K562 (cell line): ENCODE results near the gene SSTR5. TPM values are rescaled to one million over a fixed set of nuclear protein-coding genes. Genes with fewer than 3 reads are reported as not detected.

ENCODE experiments used
- ATAC-seq: fragments of 200-7000 bp; cut with Tn5 transposase; 3 replicates; pipeline ENCODE4 v1.9.1; 2020; ENCODE audit warnings: moderate library complexity
- BruUV-seq: library from RNA; stranded (reverse); fragments of 400-500 nt; replicated peaks from 2 replicates; lab custom pipeline; 2021; lab: Mats Ljungman, UMichigan
- CTCF ChIA-PET: fragments of 300-600 bp; formaldehyde crosslinking; extraction: SDS; loops from one replicate; lab custom pipeline; 2021; ENCODE audit warnings: low intra/inter-chr PET ratio; lab: Yijun Ruan, JAX
- POLR2A ChIA-PET: fragments of 300-600, 350-650 bp; sonication (Branson Sonifier 250); formaldehyde crosslinking; extraction: SDS; loops from one replicate; lab custom pipeline; 2021; ENCODE audit warnings: antibody characterized with exemption, inconsistent platforms; lab: Yijun Ruan, JAX
- DNase-seq, 4 experiments: peaks; one replicate each; pipeline versions ENCODE4 v3.0.0 to v3.0.0-alpha.2; 2011 to 2018; ENCODE audit warnings: low spot score in 3 of 4, mixed read lengths in 3 of 4; ENCODE audit errors: extremely low read depth in 1 of 4
- FAIRE-seq: peaks from 2 replicates; lab custom pipeline; 2011; peaks lifted over from hg19 to GRCh38; lab: Jason Lieb, UNC
- H2AFZ ChIP-seq: 2 replicates; pipeline ENCODE4 v1.6.0; 2011; ENCODE audit warnings: low read depth, low read length, control low read depth, inconsistent platforms
- H3K27ac ChIP-seq: fragments of 200-600 bp; 3 replicates; pipeline ENCODE4 v1.8.0; 2011; ENCODE audit warnings: low read depth, mild to moderate bottlenecking, control low read depth, inconsistent platforms, low read length, moderate library complexity, mixed read lengths; ENCODE audit errors: extremely low read depth
- H3K27me3 ChIP-seq, 2 experiments: fragments of 300-600 bp in 1 of 2; 2 replicates in 1 of 2; 3 replicates in 1 of 2; pipeline versions ENCODE4 v1.6.0 to v1.8.0; 2011; ENCODE audit warnings: inconsistent platforms in 2 of 2, low read length in 2 of 2, mild to moderate bottlenecking in 1 of 2, mixed read lengths in 1 of 2, moderate library complexity in 1 of 2; ENCODE audit not compliant: control insufficient read depth in 2 of 2, insufficient read depth in 2 of 2
- H3K36me3 ChIP-seq: fragments of 300-600 bp; 3 replicates; pipeline ENCODE4 v1.8.0; 2011; ENCODE audit warnings: mild to moderate bottlenecking, low read length, inconsistent platforms; ENCODE audit not compliant: control insufficient read depth, insufficient read depth
- H3K4me1 ChIP-seq, 2 experiments: fragments of 200-600 bp in 1 of 2; replicated peaks in 1 of 2; 2 replicates in 1 of 2; 3 replicates in 1 of 2; pipeline versions ENCODE4 v1.5.1 to v1.8.0; 2011; ENCODE audit warnings: inconsistent platforms in 2 of 2, low read length in 2 of 2, mild to moderate bottlenecking in 1 of 2, mixed read lengths in 1 of 2, moderate library complexity in 1 of 2; ENCODE audit not compliant: control insufficient read depth in 2 of 2, insufficient read depth in 2 of 2
- H3K4me2 ChIP-seq: 2 replicates; pipeline ENCODE4 v1.6.1; 2011; ENCODE audit warnings: low read length, control low read depth, inconsistent platforms, mixed read lengths; ENCODE audit not compliant: insufficient read depth
- H3K4me3 ChIP-seq: fragments of 200-600 bp; sonication (generic), shearing (Covaris generic); 2 replicates; pipeline ENCODE4 v1.5.1; 2016; ENCODE audit warnings: control low read depth, inconsistent platforms
- H3K79me2 ChIP-seq: fragments of 200-600 bp; 3 replicates; pipeline ENCODE4 v1.8.0; 2011; ENCODE audit warnings: low read length, inconsistent platforms; ENCODE audit not compliant: control insufficient read depth, insufficient read depth
- H3K9ac ChIP-seq, 2 experiments: 2 replicates each; pipeline versions ENCODE4 v1.6.0 to v1.6.1; 2011; ENCODE audit warnings: low read depth in 2 of 2, low read length in 2 of 2, control low read depth in 1 of 2, inconsistent platforms in 1 of 2, mild to moderate bottlenecking in 1 of 2, mixed read lengths in 1 of 2; ENCODE audit not compliant: insufficient read depth in 1 of 2
- H3K9me1 ChIP-seq: one replicate; pipeline ENCODE4 v1.6.0; 2011; ENCODE audit warnings: inconsistent platforms, mild to moderate bottlenecking, low read length, moderate library complexity; ENCODE audit not compliant: control insufficient read depth, insufficient read depth
- H3K9me3 ChIP-seq: replicated peaks from 2 replicates; pipeline ENCODE4 v1.5.1; 2011; ENCODE audit warnings: low read depth, low read length, inconsistent platforms; ENCODE audit not compliant: control insufficient read depth, insufficient read depth
- H4K20me1 ChIP-seq: replicated peaks from 2 replicates; pipeline ENCODE4 v1.6.1; 2011; ENCODE audit warnings: low read length, inconsistent platforms, mixed read lengths; ENCODE audit not compliant: control insufficient read depth, insufficient read depth
- CREM ChIP-seq: IDR thresholded peaks from 2 replicates; pipeline ENCODE4 v1.6.1; 2014; ENCODE audit warnings: antibody characterized with exemption, low read depth
- GABPB2 ChIP-seq: fragments of 250-450 bp; sonication (Bioruptor Pico); conservative IDR thresholded peaks from 2 replicates; pipeline ENCODE4 v1.5.1; 2021; ENCODE audit warnings: mild to moderate bottlenecking
- HNRNPL ChIP-seq: fragments of 200-400 bp; formaldehyde crosslinking; IDR thresholded peaks from 2 replicates; pipeline ENCODE4 v1.6.1; 2017; ENCODE audit warnings: low read depth, mild to moderate bottlenecking, low read length
- HNRNPLL ChIP-seq: fragments of 200-400 bp; formaldehyde crosslinking; IDR thresholded peaks from 2 replicates; pipeline ENCODE4 v1.6.1; 2017; ENCODE audit warnings: low read length, low read depth, mild to moderate bottlenecking; ENCODE audit not compliant: poor library complexity, severe bottlenecking
- RAD51 ChIP-seq: fragments of 450-650 bp; IDR thresholded peaks from 2 replicates; pipeline ENCODE4 v1.7.1; 2016; ENCODE audit warnings: low read depth, mild to moderate bottlenecking, borderline replicate concordance
- TOE1 ChIP-seq, 2 experiments: fragments of 450-650 bp in 1 of 2; sonication (generic) in 1 of 2; formaldehyde crosslinking in 1 of 2; IDR thresholded peaks; 2 replicates each; pipeline versions ENCODE4 v1.7.1 to v1.8.0; 2016 to 2022; ENCODE audit warnings: borderline replicate concordance in 2 of 2, mild to moderate bottlenecking in 2 of 2, antibody characterized with exemption in 1 of 2, inconsistent platforms in 1 of 2, low read depth in 1 of 2, missing genetic modification reagents in 1 of 2, moderate library complexity in 1 of 2
- ZC3H8 ChIP-seq: fragments of 450-650 bp; IDR thresholded peaks from 2 replicates; pipeline ENCODE4 v1.6.1; 2017
- ZFP1 ChIP-seq: fragments of 450-650 bp; formaldehyde crosslinking; IDR thresholded peaks from 2 replicates; pipeline ENCODE4 v1.4.0; 2020; ENCODE audit warnings: mild to moderate bottlenecking, mixed read lengths
- ZNF507 ChIP-seq: conservative IDR thresholded peaks from 2 replicates; pipeline ENCODE4 v1.6.1; 2017; ENCODE audit warnings: missing genetic modification characterization, missing compliant biosample characterization
- ZNF740 ChIP-seq, 3 experiments: fragments of 200-800 bp in 1 of 3; sonication (Bioruptor generic) in 1 of 3; sonication (generic) in 1 of 3; formaldehyde crosslinking in 1 of 3; IDR thresholded peaks; 2 replicates each; pipeline versions ENCODE4 v1.6.1 to v1.8.0; 2016 to 2022; ENCODE audit warnings: mild to moderate bottlenecking in 2 of 3, missing compliant biosample characterization in 2 of 3, missing genetic modification characterization in 2 of 3, missing genetic modification reagents in 1 of 3
- WGBS: fragments of 100-300 bp; shearing (Covaris generic); methylation state at CpG from one replicate; pipeline ENCODE4 v1.1.6; 2016; ENCODE audit warnings: low coverage, mixed read lengths; ENCODE audit not compliant: insufficient coverage; ENCODE audit errors: missing lambda C conversion rate; 5-methylcytosine and 5-hydroxymethylcytosine counted together
- in situ Hi-C: fragments of 300-500 bp; cut with MboI; formaldehyde crosslinking; loops from 4 replicates; pipeline ENCODE4 v1.15.0; 2018; ENCODE audit warnings: inconsistent platforms, mixed read lengths
- intact Hi-C: fragments of 100-400 bp; cut with micrococcal nuclease; formaldehyde crosslinking; loops from 2 replicates; pipeline ENCODE4 v1.14.2; 2022
- polyA plus RNA-seq, 8 experiments: library from polyadenylated mRNA; depleted of rRNA in 4 of 8; stranded (reverse) in 5 of 8; unstranded in 3 of 8; fragments of >200 nt; fragmentation: Nextera tagmentation in 2 of 8; fragmentation: Illumina TruSeq in 1 of 8; extraction: Ambion mirVana in 2 of 8; extraction: Trizol in 1 of 8; gene quantifications; 2 replicates each; pipeline versions ENCODE4 v1.2.1 to v1.2.3, GENCODE V29; 2011 to 2014; ENCODE audit warnings: inconsistent platforms in 1 of 8, missing spikeins in 1 of 8
- total RNA-seq, 7 experiments: library from RNA; depleted of rRNA in 6 of 7; stranded (reverse); fragments of >200 nt in 6 of 7; fragmentation: Illumina TruSeq in 2 of 7; extraction: Trizol in 2 of 7; gene quantifications; 2 replicates each; pipeline versions ENCODE4 v1.2.1 to v1.2.3, GENCODE V29; 2011 to 2021; ENCODE audit warnings: low replicate concordance in 1 of 7

SSTR5 gene
- total and polyA plus RNA-seq, 9 of the 15 experiments (the other 6 are each of a cell fraction or from before 2014, with no cell fraction given), result not detected

GRCh38 chr16:1105888-1106620 lies 33.5 kb downstream of the SSTR5 start (continued):
- TF ChIP-seq ZNF740 (CRISPR knock-in tag; IDR thresholded peaks at IDR 0.05), result no peak
- TF ChIP-seq ZNF740 (tag; IDR thresholded peaks at IDR 0.05), result no peak
- TF ChIP-seq TOE1 (IDR thresholded peaks at IDR 0.05; ENCODE audit: borderline replicate concordance), result peak; percentile 81
- no peak for TF ChIP-seq TOE1 (CRISPR knock-in tag; IDR thresholded peaks at IDR 0.05; ENCODE audit: borderline replicate concordance, low read depth)
- 0 out of 2 replicates have a peak, but pooled peaks have one; percentile 68 for TF ChIP-seq HNRNPL
- peak; percentile 20; the same call in 1 of the 2 replicates for TF ChIP-seq CREM
- TF ChIP-seq ZFP1 (CRISPR knock-in tag), result no peak
- peak; percentile 92 for TF ChIP-seq RAD51
- no peak for TF ChIP-seq ZNF507
- no peak for TF ChIP-seq ZC3H8
- TF ChIP-seq, all 486 proteins: peak for 18

GRCh38 chr16:1106659-1107058 lies 34.1 kb downstream of the SSTR5 start:
- in situ Hi-C loops, result no loop called here
- Histone ChIP-seq H3K4me3 (no peak overlapping the region), H3K27me3 (peaks cover 27 to 60% of the 10 kb centered on the region in 2 experiments), H3K27ac (no peak overlapping the region), H3K9ac (no peak overlapping the region; a peak in 1 of 4 replicates), H2AFZ (no peak overlapping the region), H3K4me2 (no peak overlapping the region), H3K9me1 (peaks cover 3% of the 10 kb centered on the region), H3K36me3 (no peaks in the 10 kb centered on the region), H3K9me3 (no peaks in the 10 kb centered on the region), H4K20me1 (peaks cover 23% of the 10 kb centered on the region), H3K79me2 (no peaks in the 10 kb centered on the region), H3K4me1 (peaks cover 0 to 62% of the 10 kb centered on the region in 2 experiments; a peak in 2 of 5 replicates)
- WGBS, result 17% methylated on average over 12 of the region's 16 CpGs
- intact Hi-C loops, result loop anchor here (2.0 kb wide), 1 partner anchor 88 kb away; no protein-coding TSS in a partner anchor
- FAIRE-seq (no peak), ATAC-seq (no peak), DNase-seq (no peak)
- ChIA-PET POLR2A (no interaction called here), CTCF (interaction anchor here (0.9 to 4.3 kb wide), 2 partner anchors 88 to 706 kb away, joined by 7 to 38 read pairs; no protein-coding TSS in a partner anchor)
- no TSS peak for BruUV-seq
- TF ChIP-seq ZNF740 (CRISPR knock-in tag; IDR thresholded peaks at IDR 0.05) (no peak), ZNF740 (tag; IDR thresholded peaks at IDR 0.05) (no peak), HNRNPLL (no peak), GABPB2 (CRISPR knock-in tag) (no peak)
